HG03571 (cell line): ENCODE data around the gene ZRANB3.

ENCODE experiments used
- ATAC-seq: cut with Tn5 transposase; IDR thresholded peaks from one replicate; pipeline ENCODE4 v1.9.1; 2021; ENCODE audit not compliant: unreplicated experiment

ZRANB3 gene

DNA sequence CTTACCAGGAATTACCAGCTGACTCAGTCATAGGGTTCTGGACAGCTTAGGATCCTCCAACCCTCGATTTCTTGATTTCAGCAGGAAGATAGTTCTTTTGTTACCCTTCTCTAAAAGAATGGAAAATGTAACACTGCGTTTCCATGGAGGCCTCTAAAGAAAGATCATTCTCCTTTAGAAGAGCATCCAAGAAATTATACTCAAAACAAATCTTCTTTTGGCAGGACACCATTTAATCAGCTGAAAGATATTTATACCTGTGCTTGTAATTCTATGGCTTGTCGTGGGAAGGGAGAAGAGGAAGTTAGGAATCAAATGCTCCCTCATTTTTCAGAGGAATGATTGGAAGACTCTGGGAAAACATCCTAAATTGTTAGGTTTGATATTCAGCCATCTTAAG is 348.4 kb downstream of the ZRANB3 start:
- ATAC-seq: no peak

DNA sequence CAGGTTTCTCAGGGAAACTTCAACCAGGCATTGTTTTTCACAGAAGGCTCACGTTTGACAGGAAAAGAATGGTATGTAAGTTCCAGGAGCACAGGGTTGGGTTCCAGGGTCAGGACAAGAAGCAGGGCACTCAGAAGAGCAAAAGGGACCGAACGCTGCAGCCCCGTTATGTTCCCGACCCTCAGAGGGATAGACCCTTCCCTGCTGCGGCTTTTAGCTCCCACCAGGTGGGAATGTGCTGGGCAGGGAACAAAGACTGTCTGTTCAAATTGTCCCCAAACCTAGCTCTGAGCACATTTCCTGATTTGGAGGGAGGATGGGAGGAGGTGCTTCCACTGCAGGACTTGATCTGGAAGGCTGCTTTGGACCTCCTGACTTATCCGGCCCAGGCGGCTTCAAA is 348.8 kb downstream of the ZRANB3 start:
- no peak for ATAC-seq

DNA sequence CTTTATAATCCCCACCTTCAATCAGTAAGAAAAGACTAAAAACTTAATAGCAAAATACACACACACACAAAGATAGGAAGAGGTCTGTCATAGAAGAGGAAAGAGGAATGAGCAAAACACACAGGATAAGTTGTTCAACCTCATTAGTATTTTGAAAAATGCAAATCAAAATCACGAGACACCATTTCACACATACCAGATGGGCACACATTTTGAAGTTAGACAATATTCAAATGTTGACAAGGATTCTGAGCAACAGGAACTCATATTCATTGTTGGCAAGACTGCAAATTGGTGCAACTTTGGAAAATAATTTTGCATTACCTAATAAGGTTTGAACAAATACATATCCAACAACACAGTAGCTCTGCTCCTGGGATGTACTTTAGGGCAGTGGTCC is 351.3 kb downstream of the ZRANB3 start:
- ATAC-seq: no peak

DNA sequence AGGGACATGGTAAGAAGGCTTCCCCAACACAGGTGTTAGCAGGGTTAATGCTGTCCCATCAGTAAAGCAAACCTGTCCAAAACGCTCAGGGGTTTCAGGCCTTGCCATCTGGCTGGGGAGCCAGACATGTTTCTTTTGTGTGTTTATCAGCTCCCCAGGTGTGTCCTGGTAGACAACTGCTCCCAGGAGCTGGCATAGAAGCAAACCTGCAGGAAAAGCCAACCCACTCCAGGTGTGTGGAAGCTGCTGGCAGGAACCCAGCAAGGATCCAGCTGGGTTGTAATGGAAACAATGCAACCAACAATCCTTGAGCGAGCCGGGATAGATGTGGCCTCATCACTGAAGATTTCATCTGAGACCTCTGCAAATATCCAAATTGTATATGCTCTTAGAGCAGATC is 355.8 kb downstream of the ZRANB3 start:
- ATAC-seq: no peak

- no peak for ATAC-seq
These were observed 356.3 kb downstream of the ZRANB3 start for GRCh38 chr2:135174810-135175093.

- ATAC-seq: no peak
These were observed 356.8 kb downstream of the ZRANB3 start for GRCh38 chr2:135174049-135174809.

DNA sequence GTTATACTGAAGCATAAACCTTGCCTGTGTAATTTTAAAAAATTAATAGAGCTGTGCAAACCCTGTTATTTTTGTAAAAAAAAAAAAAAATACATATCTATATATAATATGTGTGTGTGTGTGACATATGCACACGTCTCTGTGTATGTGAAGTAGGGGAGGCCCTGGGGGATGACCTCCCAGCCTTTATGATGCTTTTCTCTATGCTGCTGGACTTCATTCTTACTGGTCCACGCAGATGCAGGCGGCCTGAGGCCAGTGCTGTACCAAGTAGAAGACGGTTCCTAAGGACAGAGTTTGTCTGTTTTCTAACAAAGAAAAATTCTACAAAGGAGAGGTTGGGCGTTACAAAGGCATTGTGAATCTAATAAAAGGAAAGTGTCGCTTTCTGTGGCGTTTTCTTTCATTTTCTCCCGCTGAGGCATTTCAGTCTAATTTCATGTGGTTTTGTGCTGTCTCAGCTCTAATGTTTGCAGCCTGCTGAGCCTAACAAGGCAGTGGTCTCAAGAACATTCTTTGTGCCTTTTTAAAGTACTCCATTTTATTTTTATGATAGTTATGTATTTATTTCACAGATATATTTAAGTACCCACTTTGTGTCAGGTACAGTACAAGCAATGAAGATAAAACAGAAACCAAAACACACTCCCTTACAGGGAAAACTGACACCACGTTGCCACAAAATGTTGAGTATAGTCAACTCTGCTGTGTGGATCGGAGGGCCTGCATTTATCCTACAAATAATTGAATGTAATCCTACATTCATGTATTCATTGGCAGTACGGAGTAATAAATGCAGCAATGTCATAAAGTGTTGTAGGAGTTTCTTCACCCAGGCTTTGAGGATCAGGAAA is 360.9 kb downstream of the ZRANB3 start:
- ATAC-seq: no peak

DNA sequence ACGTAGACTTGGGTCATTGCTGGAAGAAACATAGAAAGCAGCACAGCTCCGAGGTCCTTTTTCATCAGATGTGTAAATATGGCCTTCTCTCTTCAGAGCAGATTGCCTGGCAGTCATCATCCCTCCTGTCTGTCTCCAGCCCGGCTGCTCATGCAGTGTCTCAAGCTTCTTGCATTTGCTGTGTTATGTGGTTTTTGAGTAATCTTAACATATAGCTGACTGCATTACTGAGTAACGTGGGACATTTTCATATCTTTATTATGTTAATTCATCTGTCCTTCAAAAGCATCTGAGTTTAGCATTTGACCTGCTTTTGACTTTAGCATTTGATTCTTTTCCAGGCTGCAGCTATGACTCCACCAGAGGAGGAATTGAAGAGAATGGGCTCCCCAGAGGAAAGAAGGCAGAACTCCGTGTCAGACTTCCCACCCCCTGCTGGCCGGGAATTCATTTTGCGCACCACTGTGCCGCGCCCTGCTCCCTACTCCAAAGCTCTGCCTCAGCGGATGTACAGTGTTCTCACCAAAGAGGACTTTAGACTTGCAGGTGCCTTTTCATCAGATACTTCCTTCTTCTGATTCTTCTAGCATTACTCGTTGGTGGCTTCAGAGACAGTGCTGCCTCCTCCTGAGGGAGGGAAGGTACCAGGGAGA is 362.7 kb downstream of the ZRANB3 start:
- ATAC-seq: no peak

DNA sequence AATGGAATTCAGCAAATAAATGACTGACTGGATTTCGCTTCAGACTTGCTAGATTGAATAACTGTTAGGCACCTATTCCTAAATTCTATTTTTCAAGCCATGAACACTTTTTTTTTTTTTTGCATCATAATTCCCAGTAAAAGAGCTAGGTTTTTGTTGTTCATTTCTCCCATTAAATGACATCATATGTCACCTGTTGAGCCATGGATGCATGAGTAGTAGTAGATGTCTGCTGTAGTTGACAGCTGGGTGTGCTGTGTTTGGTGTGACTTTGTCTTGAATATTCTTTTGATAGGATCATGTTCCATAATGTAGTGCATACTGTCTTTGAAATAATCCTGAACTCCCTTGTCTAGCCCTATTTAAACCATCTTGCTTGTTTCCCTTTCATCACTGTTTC is 363.7 kb downstream of the ZRANB3 start:
- ATAC-seq: no peak

DNA sequence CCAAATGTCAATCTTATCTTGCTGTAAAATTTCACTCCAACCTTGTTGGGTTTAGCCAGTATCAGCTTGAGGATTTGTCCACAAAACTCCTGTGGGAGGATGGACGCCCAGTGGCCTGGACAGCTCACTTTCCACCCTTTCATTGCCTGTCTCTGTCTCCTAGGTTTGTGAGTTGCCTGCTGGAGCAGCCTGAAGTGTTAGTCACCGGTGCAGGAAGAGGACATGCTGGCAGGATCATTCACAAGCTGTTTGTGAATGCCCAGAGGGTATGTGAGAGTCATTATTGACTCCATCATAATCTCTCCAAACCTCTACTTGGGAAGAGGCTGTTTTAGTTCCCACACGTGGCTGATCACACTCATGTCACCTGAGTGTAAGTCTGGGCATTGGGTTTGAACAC is 366.6 kb downstream of the ZRANB3 start:
- ATAC-seq: no peak

DNA sequence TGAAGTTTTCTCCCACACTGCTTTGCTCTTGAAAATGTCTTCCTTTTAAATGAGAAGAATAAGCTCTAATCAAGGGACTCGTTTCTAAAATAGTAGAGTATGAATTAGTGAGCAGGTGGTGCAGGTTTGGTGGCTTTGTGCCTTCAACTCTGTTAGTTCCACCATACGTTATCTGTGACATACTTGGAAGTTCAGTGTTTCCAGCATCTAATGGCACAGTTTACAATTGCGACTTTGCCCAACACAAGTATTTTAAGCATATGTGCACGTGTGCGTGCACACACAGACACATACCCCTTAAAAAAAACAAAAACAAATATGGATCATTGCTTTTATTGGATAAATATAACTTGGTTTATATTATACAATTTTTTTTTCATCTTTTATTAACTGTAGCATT is 367.1 kb downstream of the ZRANB3 start:
- ATAC-seq: no peak

- no peak for ATAC-seq
These were observed 367.7 kb downstream of the ZRANB3 start for GRCh38 chr2:135163306-135163705.

DNA sequence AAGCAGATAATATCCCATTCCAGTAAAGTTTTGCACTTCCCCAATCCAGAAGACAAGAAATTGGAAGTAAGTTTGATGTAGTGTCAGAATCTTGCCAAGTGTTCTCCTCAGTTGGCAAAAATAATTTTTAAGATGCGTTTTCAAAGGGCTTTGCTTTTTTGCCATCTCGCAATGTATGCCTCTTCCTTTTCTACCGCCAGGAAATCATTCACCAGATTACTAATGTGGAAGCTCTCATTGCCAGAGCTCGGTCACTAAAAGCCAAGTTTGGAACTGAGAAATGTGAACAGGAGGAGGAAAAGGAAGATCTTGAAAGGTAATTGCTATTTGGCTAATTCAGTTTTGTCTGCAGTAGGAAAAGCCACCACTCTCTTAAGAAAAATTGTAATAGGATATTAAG is 368.2 kb downstream of the ZRANB3 start:
- no peak for ATAC-seq

DNA sequence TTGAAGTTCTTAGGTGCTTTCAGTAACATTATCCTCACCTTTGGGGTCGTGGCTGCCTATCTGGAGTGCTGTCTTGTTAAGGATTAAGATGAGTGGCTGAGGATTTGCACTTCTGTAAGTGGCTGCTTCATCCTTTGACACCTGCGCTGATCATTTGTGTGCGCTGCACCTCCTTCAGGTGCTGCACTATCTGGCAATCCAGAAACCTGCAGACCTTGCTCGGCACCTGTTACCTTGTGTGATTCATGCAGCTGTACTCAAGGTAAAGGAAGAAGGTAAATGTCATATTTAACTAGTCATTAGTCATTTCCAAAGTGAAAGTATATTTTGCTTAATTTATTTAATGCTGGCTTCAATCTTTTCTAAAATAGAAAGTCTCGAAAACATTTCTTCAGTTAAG is 368.6 kb downstream of the ZRANB3 start:
- ATAC-seq: no peak

GRCh38 chr2:135159191-135159590 is 371.8 kb downstream of the ZRANB3 start:
- no peak for ATAC-seq

- no peak for ATAC-seq
These were observed 373.2 kb downstream of the ZRANB3 start for GRCh38 chr2:135157856-135158255.

DNA sequence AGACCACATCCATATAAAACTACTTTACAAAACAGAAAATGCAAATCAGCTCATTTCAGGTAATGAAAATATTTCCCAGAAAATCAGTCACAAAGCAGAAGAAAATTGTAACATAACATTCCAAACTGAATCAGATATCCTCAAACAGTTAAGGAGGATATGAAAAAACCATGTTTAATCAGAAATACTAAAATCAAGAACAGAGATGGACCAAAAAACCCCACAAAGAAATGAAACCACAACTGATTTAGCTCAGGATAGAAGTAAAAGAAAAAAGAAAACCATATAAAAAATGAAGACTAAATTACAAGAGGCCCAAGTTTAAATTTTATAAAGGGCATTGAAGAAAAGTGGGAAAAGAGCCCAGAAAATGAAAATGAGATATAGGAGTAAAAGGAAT is 376.1 kb downstream of the ZRANB3 start:
- no peak for ATAC-seq

GRCh38 chr2:135152361-135152760 is 378.7 kb downstream of the ZRANB3 start:
- no peak for ATAC-seq

DNA sequence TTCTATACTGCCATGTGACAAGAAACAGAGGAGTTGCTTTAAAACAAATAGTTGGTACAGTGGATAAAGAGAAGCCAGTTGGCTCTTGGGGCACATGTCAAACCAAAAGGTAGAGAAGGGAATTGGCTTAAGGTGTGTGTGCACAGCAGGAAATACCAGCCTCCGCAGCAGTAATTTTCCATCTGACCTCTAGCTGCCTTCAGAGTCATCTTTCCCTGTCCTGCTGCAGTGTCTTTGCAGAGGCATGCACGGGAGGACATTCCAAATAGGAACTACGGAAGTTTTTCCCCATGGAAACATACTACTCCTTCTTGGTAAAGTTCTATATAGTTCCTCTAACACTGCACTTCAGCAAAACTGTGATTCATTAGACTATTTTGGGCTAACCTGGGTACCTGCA is 379.4 kb downstream of the ZRANB3 start:
- ATAC-seq: no peak

- no peak for ATAC-seq
These were observed 380.3 kb downstream of the ZRANB3 start for GRCh38 chr2:135150725-135151124.

GRCh38 chr2:135149251-135149650 is 381.8 kb downstream of the ZRANB3 start:
- ATAC-seq: no peak

DNA sequence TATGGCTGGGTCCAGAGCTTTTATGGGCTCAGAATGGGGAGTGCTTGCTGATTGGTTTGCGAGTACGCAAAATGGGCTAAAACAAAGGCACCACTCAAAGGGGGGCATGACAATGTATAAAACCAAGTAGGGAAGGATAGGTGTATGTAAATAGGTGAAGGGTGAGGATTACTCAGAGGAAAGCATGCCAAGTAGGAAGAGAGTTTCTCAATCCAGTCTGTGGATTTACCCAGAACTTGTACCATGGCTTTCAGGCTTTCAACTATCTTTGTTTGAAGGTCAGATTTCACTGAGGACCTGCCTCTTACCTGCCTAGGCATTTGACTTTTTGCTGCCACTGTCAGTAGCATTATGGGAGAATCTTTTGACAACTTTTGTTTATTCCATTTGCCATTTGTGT is 386.7 kb downstream of the ZRANB3 start:
- ATAC-seq: no peak
